Keratinocyte (primary cell): ENCODE results near the gene LHFPL3.

Source experiments
- EZH2 ChIP-seq: IDR thresholded peaks from one replicate; pipeline ENCODE4 v1.6.1; 2012; ENCODE audit warnings: inconsistent platforms, mild to moderate bottlenecking, low read length, moderate library complexity
- TF ChIP-seq, protein P1 (sequence below), 3 experiments: IDR thresholded peaks in 1 of 3; conservative IDR thresholded peaks in 1 of 3; optimal IDR thresholded peaks in 1 of 3; 2 replicates in 2 of 3; 3 replicates in 1 of 3; pipeline versions ENCODE3 to v1.5.1; 2011; ENCODE audit warnings: low read length in 3 of 3, mild to moderate bottlenecking in 3 of 3, moderate library complexity in 2 of 3, control low read depth in 1 of 3, inconsistent platforms in 1 of 3; ENCODE audit not compliant: insufficient read depth in 2 of 3; ENCODE audit errors: extremely low read depth in 1 of 3

DNA sequence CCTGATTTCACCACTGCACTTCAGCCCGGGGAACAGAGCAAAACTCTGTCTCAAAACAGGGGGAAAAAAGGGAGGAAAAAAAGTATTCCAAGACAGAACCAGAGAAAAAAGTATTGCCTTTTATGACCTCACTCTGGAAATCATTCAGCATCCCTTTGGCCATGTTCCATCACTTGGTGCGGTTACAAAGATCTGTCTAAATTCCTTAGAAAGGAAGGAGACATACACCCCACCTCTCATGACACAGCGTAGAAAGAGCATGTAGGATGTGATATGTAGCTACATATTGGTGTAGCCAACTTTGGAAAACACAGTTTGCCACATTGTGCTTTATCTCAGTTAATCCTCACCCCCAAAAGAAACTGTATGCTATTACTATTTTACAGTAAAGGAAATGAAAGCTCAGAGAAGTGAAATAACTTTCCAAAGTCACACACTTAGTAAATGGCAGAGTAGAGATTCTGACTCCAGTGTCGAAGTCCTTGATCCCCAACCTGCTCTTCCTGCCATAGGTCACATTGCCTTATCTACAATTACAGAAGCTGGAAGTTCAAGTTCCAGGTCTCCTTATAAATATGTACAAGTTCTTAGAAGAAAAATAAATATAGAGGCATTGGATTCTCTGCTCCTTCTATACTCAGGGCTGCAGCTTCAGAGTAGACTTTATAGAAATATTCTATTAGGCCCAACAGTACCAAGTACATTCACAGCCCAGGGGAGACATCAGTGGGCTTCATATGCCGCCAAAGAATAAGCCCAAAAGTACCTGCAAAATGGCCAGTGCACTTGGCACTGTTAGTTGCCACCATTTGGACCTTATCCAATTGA lies 594.0 kb downstream of the LHFPL3 start:
- TF ChIP-seq, protein P1, sequence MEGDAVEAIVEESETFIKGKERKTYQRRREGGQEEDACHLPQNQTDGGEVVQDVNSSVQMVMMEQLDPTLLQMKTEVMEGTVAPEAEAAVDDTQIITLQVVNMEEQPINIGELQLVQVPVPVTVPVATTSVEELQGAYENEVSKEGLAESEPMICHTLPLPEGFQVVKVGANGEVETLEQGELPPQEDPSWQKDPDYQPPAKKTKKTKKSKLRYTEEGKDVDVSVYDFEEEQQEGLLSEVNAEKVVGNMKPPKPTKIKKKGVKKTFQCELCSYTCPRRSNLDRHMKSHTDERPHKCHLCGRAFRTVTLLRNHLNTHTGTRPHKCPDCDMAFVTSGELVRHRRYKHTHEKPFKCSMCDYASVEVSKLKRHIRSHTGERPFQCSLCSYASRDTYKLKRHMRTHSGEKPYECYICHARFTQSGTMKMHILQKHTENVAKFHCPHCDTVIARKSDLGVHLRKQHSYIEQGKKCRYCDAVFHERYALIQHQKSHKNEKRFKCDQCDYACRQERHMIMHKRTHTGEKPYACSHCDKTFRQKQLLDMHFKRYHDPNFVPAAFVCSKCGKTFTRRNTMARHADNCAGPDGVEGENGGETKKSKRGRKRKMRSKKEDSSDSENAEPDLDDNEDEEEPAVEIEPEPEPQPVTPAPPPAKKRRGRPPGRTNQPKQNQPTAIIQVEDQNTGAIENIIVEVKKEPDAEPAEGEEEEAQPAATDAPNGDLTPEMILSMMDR (optimal IDR thresholded peaks at IDR 0.05 in 1 of 3, IDR thresholded peaks at IDR 0.05 in 1 of 3, conservative IDR thresholded peaks at IDR 0.05 in 1 of 3; ENCODE audit: extremely low read depth in 1 of 3, insufficient read depth in 2 of 3, low read length in 3 of 3) = no peak
- no peak for TF ChIP-seq EZH2
